OCI-LY7 (cell line): ENCODE measurements around the gene IFITM10. TPM values are rescaled to one million over a fixed set of nuclear protein-coding genes. Genes with fewer than 3 reads are reported as not detected.

Experiments
- BruUV-seq: library from RNA; stranded (reverse); fragments of 400-500 nt; replicated peaks from 2 replicates; lab custom pipeline; 2021; lab: Mats Ljungman, UMichigan
- CTCF ChIA-PET: fragments of 300-600 bp; sonication (Branson Sonifier 250); formaldehyde crosslinking; loops from one replicate; lab custom pipeline; 2022; ENCODE audit warnings: antibody characterized with exemption; ENCODE audit not compliant: unreplicated experiment; lab: Charles Lee
- POLR2A ChIA-PET: fragments of 300-600 bp; sonication (Branson Sonifier 250); formaldehyde crosslinking; loops from one replicate; lab custom pipeline; 2022; ENCODE audit warnings: antibody characterized with exemption; lab: Charles Lee
- DNase-seq: peaks from one replicate; pipeline ENCODE4 v3.0.0-alpha.2; 2015; ENCODE audit warnings: low spot score
- H2AFZ ChIP-seq: fragments of 200-600 bp; sonication (generic), shearing (Covaris generic); 2 replicates; pipeline ENCODE4 v1.6.1; 2014; ENCODE audit warnings: mild to moderate bottlenecking, antibody characterized with exemption, low read length, moderate library complexity
- H3K27ac ChIP-seq: fragments of 200-600 bp; sonication (generic); 2 replicates; pipeline ENCODE4 v1.5.1; 2014; ENCODE audit warnings: mixed run types, low read depth, mild to moderate bottlenecking, moderate library complexity, low read length, inconsistent platforms; ENCODE audit not compliant: poor library complexity, severe bottlenecking
- H3K36me3 ChIP-seq: fragments of 200-600 bp; sonication (generic); 2 replicates; pipeline ENCODE4 v1.6.1; 2014; ENCODE audit warnings: mild to moderate bottlenecking, antibody characterized with exemption, low read length, moderate library complexity, mixed read lengths; ENCODE audit not compliant: insufficient read depth
- H3K4me1 ChIP-seq: fragments of 200-600 bp; sonication (generic); 2 replicates; pipeline ENCODE4 v1.5.1; 2014; ENCODE audit warnings: mild to moderate bottlenecking, low read length; ENCODE audit not compliant: insufficient read depth, poor library complexity, severe bottlenecking
- H3K4me2 ChIP-seq: fragments of 200-600 bp; sonication (generic); 2 replicates; pipeline ENCODE4 v1.6.1; 2014; ENCODE audit warnings: mild to moderate bottlenecking, low read length
- H3K4me3 ChIP-seq: fragments of 200-600 bp; sonication (generic); 2 replicates; pipeline ENCODE4 v1.5.1; 2014; ENCODE audit warnings: mild to moderate bottlenecking, low read depth, low read length; ENCODE audit not compliant: poor library complexity, severe bottlenecking
- H3K79me2 ChIP-seq: fragments of 200-600 bp; sonication (generic); 2 replicates; pipeline ENCODE4 v1.6.1; 2016; ENCODE audit warnings: low read depth, mild to moderate bottlenecking, low read length, moderate library complexity, mixed read lengths; ENCODE audit not compliant: insufficient read depth
- H3K9me2 ChIP-seq: fragments of 200-600 bp; sonication (generic); 2 replicates; pipeline ENCODE4 v1.6.1; 2016; ENCODE audit warnings: mild to moderate bottlenecking, low read length, mixed read lengths; ENCODE audit not compliant: insufficient read depth
- H3K9me3 ChIP-seq: fragments of 200-600 bp; sonication (generic); 2 replicates; pipeline ENCODE4 v1.6.1; 2014; ENCODE audit warnings: mild to moderate bottlenecking, mixed run types, low read length, mixed read lengths
- H4K20me1 ChIP-seq: fragments of 200-600 bp; sonication (generic); 2 replicates; pipeline ENCODE4 v1.6.1; 2014; ENCODE audit warnings: mild to moderate bottlenecking, antibody characterized with exemption, low read length, moderate library complexity, mixed read lengths; ENCODE audit not compliant: insufficient read depth
- CTCF ChIP-seq: fragments of 200-600 bp; sonication (generic); conservative IDR thresholded peaks from 2 replicates; pipeline ENCODE4 v1.5.1; 2014; ENCODE audit warnings: mild to moderate bottlenecking, antibody characterized with exemption, low read length, moderate library complexity, mixed read lengths
- EZH2phosphoT487 ChIP-seq: fragments of 200-600 bp; sonication (generic); IDR thresholded peaks from 2 replicates; pipeline ENCODE4 v1.6.1; 2018; ENCODE audit warnings: low read depth, borderline replicate concordance, mild to moderate bottlenecking, mixed run types, antibody characterized with exemption, low read length, moderate library complexity, mixed read lengths
- intact Hi-C: fragments of 100-400 bp; cut with micrococcal nuclease; formaldehyde crosslinking; loops from one replicate; pipeline ENCODE4 v1.10.0; 2022; ENCODE audit not compliant: unreplicated experiment
- total RNA-seq, 2 experiments: library from RNA; depleted of rRNA in 1 of 2; stranded (reverse); fragments of >200 nt in 1 of 2; shearing (Covaris generic) in 1 of 2; gene quantifications; 2 replicates each; pipeline ENCODE4 v1.2.3, GENCODE V29; 2014 to 2022

IFITM10 gene
- total RNA-seq, 2 experiments from 2014 or later = 0.30 to 0.38 TPM

GRCh38 chr11:1701091-1701807, 49.1 kb downstream of the IFITM10 start:
- no peaks in the 10 kb centered on the region for H3K4me1 ChIP-seq
- no peaks in the 10 kb centered on the region for H3K9me2 ChIP-seq
- H3K4me2 ChIP-seq = no peak overlapping the region
- no peak overlapping the region for H3K27ac ChIP-seq
- ChIA-PET POLR2A (interaction anchor here (0.6 kb wide), 1 partner anchor 41 kb away, joined by 3 read pairs; no protein-coding TSS in a partner anchor), CTCF (no interaction called here)
- intact Hi-C loops = no loop called here
- no peak overlapping the region for H3K4me3 ChIP-seq
- no peaks in the 10 kb centered on the region for H3K36me3 ChIP-seq
- no TSS peak for BruUV-seq
- no peaks in the 10 kb centered on the region for H4K20me1 ChIP-seq
- H3K79me2 ChIP-seq = no peaks in the 10 kb centered on the region
- no peaks in the 10 kb centered on the region for H3K9me3 ChIP-seq
- TF ChIP-seq CTCF (no peak), EZH2phosphoT487 (no peak)
- H2AFZ ChIP-seq = no peak overlapping the region
- no peak for DNase-seq

- no peak overlapping the region for H3K4me2 ChIP-seq
- no peak overlapping the region for H3K27ac ChIP-seq
- H4K20me1 ChIP-seq = no peaks in the 10 kb centered on the region
- no peak overlapping the region for H2AFZ ChIP-seq
- H3K9me3 ChIP-seq = no peaks in the 10 kb centered on the region
- no peak for DNase-seq
- H3K4me3 ChIP-seq = no peak overlapping the region
- ChIA-PET POLR2A (no interaction called here), CTCF (no interaction called here)
- no peaks in the 10 kb centered on the region for H3K36me3 ChIP-seq
- no peaks in the 10 kb centered on the region for H3K79me2 ChIP-seq
- no TSS peak for BruUV-seq
- intact Hi-C loops = loop anchor here (10.0 kb wide), 1 partner anchor 225 kb away; no protein-coding TSS in a partner anchor
- no peak for TF ChIP-seq EZH2phosphoT487
- no peak for TF ChIP-seq CTCF
- H3K4me1 ChIP-seq = no peaks in the 10 kb centered on the region
- no peaks in the 10 kb centered on the region for H3K9me2 ChIP-seq
These were observed 50.6 kb downstream of the IFITM10 start for GRCh38 chr11:1699771-1700170.
